Activated CD4-positive, CD25-positive, alpha-beta regulatory T cell treated with anti-CD3 and anti-CD28 coated beads, Interleukin-2, amount 50 U/mL, for 16 hours (primary cell): ENCODE data around the gene SEC24D.

ENCODE experiments used
- DNase-seq: peaks from one replicate; pipeline ENCODE4 v3.0.0-alpha.2; 2020; ENCODE audit warnings: low read depth, low spot score

Gene SEC24D

DNA sequence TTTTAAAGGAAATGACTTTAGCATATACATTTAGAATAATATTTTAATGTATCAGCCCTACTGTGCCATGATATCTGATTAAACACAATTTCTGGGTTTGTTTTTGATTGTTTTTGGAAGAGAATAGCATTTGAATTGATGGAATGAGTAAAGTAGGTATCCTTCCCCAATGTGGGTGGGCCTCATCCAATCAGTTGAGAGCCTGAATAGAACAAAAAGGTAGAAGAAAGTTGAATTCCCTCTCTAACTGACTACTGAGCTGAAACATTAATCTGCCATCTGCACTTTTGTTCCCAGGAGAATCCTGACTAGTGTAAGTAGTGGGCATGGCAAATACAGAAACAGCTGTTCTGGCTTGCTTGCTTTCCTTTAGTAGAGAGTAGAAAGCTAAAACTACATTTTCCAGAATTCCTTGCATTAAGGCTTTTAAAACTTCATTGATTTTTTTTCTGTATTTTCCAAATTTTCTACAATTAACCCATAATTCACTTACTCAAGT is 9.7 kb upstream of the SEC24D start:
- no peak for DNase-seq

DNA sequence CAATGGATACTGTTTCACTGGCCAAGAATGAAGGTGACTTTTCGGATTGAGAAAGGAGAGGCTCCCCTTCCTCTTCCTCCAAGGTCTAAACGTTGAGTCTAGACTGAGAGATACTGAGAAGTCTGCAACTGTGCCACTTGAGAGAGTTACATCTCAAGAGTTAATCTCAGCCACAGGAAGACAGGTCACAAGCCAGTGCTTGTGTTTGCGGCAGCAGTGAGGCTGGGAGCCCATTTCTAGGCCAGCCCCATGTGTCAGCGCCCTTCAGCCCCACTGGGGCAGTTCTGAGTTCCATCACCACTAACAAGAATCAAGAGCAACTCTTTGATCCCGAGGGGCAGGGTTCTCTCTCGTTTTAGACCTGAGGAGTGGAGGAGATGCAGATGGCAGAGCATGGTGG is 7.3 kb upstream of the SEC24D start:
- no peak for DNase-seq

DNA sequence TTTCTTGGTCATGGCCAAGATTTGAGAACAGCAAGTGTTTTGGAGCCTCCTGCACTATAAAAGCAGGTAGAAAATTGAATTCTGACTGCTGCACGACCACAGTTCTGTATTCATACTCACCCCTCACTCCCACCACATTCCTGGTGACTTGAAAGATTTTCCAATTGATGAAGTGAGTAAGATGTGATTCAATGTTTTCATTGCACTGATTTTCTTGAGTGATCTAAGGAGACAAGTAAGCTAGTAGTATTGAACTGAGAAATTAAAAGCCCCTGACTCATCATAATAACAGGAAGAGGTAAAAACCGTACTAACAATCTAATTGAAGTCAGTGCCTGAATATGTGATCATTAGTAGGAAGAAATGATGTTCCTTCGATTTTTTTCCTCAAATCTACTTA is 6.1 kb upstream of the SEC24D start:
- no peak for DNase-seq

DNA sequence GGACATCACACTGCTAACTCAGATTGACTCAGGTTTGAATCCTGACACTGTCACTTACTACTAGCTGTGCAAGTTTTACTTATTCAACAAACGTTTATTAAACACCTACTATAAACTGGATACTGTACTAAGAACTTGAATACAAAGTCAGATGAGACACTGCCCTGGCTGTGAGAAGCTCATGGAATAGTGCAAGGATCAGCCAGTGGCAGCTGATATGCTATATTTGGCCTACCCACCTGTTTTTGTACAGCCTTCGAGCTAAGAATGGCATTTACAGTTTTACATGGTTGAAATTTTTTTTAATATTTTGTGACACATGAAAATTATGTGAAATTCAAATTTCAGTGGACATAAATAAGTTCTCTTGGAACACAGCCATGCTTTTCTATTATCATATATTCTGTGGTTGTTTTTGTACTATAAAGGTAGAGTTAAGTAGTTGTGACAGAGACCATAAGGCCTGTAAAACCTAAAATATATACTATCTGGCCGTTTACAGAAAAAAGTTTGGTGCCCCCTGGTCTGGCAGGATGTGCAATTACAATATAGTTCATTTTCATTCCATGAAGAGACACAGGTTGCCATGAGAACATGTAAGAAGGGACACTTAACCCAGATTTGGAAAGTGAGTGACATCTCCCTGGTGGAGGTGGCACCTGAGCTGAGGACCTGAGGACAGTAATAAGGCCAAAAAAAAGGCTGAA is 3.4 kb upstream of the SEC24D start:
- no peak for DNase-seq

DNA sequence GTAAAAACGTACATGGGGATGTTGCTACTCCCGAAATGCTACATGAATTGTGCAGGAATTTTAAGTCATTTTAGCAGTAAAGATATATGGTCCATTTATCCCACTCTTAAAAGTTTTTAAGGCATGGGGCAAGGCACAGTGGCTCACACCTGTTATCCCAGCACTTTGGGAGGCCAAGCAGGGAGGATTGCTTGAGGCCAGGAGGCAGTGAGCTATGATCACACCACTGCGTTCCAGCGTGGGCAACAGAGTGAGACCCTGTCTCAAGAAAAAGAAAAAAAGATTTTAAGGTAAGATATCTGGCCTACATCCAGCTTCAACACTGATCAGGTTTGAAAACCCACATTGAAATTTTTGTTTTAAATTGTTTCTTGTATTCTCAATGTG is 1.2 kb upstream of the SEC24D start:
- no peak for DNase-seq

DNA sequence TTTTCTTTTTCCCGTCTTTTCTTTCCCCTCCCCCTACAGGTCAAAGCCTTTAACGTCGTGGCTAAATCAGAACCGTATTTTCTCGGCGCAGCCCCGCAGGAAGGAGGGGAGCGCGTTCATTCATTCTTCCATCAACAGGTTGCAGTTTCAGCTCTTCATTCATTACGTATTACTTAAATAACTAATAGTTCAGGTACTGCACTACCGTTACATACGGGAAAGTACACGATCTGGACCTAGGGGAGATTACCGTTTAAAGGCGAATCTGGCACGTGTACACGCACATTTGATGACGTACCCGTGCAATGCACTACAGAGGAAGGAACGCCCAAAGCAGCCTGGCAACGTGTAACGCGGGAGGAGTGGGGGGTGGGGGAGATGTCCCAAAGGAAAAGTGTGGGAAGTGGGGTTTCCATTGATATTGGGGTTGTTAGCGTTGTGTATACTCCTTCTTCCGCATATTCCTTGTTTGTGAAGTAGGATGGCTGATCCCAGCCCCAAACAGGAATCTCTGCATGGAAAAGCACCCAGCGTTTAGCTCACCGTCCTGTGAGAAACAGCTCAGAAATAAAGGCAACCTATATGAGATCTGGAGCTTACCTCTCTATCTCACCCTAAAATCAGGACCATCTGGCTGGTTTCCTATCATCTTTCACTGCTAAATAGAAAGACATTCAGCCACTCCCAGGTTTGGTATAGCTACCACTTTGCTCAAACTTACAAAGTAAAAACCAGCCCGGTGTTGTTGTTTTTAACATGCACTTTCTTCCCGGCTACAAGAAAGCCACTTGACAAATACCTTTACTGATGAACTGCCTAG is 585 bp upstream of the SEC24D start:
- peak; percentile 16 for DNase-seq

DNA sequence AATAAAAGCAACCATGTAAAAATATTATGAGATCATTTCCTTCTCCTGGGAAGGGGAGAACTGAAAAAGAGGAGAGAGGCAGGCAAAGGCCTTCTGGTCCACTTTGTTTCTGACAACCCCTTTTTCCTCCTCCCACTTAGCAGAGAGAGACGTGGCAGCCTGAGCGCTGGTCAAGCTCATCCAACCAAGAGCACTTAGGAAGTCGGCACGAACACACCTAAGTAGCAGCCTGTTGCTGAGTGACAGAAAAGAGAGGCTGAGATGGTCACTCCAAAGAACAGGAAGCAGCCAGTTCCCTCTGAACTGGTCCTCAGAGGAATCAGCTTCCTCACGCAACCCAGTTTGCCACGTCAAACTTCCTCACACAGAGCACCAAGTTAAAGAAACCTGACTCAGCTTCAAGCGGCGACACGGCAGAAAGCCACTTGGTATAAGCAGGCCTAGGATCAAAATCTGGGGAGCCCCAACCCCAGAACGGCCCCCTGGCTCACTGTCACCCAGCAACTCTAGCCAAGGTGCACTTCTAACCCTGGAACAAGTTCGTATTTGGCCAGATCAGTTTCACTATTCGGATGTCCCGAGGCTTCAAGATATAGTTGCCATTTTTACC is 861 bp downstream of the SEC24D start:
- DNase-seq = no peak

DNA sequence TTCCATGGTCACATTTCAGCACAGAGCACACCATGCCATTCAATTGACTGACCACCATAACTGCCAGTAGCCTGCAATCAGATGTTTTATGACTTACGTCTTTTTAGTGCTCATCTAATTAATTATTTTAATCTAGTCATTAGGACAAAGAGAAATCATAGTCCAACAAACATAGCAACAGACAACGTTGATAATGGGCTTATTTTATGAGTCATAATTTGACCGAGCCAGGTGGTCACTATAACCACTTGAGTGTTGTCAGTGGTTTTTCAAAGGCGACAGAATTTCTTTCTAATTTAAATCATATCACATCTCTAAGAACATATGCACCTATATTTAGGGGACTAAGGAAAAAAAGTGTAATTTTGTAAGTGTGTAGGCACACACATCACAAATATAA is 1.9 kb downstream of the SEC24D start:
- no peak for DNase-seq

DNA sequence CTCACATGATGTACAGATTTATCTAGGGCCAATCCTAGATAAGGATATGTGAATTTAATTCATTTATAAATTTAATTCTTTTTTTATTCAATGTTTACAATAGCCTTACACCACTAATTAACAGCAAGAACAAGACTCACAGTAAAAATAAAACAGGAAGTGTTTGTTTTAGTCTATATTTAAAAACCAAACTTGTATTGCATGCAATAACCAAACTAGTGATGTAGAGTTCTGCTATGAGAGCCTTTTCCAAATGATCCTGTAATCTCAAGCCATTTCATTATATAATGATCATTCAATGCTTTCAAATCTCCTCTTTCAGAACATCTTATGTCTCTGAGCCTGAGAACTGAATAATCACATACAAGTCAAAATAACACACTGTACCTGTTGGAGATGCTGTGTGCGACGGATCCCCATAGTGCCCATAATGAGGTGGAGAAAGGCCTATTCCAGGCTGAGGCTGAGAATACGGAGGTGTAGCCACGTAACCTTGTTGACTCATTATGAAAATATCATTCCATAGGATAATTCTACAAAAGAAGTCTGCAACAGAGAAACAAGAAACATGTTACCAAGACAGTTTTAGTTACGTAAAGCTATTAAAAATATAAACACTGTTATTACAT is 2.6 kb downstream of the SEC24D start:
- no peak for DNase-seq

DNA sequence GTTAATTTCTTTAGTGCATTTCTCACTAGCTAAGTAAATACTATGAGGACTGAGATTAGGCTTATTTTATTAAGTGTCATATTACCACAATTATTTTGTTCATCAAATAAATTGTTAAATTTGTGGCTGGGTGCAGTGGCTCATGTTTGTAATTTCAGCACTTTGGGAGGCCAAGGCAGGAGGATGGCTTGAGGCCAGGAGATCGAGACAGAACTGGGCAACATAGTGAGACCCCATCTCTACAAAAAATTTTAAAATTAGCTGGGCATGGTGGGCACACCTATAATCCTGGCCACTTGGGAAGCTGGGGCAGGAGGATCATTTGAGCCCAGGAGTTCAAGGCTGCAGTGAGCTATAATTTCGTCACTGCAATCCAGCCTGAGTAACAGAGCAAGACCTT is 6.8 kb downstream of the SEC24D start:
- DNase-seq = no peak

DNA sequence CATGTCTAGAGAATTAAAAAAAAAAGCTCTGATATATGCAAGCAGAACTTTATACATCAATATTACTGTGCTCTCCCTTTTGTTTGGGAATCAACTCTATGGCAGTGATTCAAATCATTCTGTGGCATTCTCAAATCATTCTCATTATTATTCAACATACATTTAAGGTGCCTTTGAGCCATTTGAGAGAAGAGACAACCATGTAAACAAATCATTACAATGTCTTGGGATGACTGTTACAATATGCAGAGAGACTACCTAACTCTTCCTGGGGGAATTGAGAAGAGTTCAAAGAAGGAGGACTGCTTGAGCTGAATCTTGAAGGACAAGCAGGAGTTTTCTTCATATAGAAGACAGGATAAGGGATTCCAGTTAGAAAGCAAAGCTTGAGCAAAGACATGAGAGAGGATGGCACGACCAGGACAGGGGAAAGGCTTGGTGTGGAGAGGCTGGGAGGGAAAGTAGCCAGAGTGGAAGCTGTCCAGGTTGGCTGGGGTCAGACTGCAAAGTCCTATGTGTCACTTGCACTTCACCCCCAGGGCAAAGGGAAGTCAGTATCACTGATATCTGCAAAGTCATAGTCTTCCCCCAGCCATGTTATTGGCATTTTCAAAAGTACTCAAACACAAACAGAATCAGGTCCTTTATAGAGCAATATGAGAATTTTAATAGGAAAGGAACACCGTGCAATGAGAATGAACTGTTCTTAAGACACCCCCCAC is 9.0 kb downstream of the SEC24D start:
- no peak for DNase-seq

DNA sequence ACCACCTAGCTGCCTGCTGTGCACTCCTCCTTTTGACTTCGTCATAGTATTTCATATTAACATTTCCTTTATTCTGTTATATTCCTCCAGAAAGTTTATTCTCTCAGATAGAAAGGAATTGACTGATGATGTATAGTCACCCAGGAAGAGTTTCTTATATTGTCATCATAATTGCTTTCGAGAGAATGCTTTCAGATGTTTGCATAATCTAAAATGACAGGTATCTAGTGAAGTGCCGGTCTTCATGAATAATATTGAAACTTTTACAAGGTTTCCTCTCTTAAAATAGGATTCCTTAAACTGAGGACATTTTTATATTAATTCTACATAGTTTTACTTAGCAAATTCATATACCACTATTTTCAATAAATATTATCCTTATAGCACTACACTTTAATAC is 10.1 kb downstream of the SEC24D start:
- no peak for DNase-seq

DNA sequence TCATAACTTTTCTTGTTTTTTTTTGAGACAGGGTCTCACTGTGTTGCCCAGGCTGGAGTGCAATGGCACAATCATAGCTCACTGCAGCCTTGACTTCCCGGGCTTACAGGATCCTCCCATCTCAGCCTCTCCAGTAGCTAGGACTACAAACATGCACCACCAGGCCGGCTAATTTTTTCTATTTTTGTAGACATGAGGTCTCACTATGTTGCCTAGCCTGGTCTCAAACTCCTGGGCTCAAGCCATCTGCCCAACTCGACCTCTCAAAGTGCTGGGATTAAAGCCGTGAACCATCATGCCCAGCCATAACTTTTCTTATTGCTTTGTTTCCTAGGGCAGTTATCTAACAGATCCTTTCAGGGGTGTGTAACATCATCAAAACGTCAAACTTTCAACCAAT is 11.8 kb downstream of the SEC24D start:
- no peak for DNase-seq

DNA sequence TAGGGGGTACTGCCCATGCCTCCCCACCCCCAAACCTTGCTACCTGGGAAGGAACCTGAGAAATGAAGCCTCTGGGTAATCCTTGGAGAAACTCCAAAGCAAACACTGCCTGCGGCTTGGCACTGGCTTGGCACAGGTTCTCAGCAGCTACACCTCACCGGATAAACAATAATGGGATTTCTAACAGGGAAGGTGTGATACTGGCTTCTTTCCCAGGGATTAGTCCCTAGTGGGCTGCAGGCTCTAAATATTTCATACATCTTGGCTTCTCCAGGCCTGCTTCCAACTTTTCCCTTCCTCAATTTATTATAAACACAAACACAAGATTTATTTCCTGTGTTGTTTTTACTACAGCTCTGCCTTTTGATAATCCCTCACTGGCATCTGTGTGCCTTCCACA is 12.5 kb downstream of the SEC24D start:
- DNase-seq = no peak

DNA sequence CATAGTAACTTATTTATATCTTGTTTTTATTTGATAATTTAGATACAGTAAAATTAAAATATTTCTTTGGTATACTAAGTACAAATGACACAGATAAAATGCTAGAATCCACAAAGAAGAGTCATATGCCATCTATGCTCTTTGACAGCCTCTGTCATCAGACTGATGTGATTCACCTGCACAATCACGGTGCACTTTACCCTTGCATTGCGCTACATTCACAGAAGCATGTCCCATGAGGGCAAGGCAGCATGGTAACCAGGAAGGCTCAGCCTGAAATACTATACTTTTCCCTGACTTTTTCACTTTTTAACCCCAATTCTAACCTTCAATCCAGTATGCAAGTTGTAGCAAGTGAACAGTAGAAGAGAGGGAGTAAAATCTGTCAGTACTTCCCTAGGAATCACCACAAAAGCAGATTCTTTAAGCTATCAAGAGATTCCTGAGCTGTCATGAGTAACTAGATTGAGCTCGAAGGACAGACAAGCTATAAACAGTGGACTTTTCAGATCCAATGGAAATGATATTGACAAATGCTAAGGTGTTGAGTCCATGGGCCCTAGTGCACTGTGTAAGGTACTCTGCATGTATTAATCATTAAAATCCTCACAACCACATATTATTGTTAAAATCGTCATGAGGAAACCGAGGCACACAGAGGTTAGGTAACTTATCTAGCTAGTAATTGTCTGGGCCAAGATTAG is 14.2 kb downstream of the SEC24D start:
- DNase-seq = no peak

DNA sequence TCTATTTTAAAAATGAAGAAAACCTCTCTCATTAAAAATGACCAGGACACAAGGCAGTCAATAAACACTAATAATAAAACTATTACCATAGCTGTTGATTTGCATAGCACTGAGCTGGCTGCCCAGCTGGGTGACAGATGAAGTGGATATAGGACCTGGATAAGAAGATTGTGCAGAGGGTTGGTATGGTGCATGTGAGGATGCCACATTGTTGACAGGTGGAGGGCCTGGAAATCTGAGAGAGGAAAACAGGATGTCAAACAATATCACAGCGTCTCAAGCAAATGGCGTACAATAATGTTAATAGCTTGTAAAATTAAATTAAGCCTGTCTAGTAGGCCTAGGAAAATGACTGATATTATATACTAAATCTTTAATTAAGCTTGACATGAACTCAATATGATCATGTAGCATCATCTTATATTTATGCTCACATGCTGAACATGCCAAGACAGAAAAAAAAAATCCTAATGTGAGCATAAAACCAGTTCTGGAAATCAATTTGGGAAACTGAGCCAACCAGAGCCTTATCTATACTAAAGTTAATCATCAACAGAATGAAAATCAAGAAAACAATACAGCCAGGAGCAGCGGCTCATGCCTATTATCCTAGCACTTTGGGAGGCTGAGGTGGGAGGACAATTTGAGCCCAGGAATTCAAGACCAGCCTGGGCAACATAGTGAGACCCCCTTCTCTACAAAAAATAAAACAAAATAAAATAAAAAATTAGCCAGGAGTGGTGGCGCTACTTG is 18.6 kb downstream of the SEC24D start:
- DNase-seq = no peak

DNA sequence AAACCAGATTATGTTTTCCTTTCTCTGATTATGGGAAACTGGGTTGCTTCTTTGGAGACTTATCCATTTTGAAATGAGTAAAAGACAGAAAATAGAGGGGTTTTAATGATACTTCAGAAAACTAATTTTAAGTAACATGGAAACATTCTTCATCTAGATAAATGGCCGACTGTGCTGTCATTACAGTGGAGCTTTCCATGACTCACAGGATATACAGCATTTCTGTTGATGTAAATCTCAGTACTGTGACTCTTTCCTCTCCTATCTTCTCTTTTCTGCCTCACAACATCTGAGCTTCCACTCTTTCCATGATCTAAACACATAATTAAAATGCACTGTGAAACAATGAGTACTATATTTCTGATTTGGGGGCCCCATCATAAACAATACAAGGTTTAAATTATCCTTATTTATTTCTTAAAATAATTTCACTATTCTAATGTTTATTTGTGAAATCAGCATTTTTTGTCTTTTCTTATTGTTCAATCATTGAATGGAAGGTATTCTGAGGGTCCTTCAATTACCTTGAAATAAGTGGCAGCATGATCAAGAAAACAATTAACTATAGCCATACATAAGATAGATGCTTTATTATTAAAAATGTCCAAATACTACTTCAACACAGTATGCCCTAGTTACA is 19.3 kb downstream of the SEC24D start:
- DNase-seq = no peak

DNA sequence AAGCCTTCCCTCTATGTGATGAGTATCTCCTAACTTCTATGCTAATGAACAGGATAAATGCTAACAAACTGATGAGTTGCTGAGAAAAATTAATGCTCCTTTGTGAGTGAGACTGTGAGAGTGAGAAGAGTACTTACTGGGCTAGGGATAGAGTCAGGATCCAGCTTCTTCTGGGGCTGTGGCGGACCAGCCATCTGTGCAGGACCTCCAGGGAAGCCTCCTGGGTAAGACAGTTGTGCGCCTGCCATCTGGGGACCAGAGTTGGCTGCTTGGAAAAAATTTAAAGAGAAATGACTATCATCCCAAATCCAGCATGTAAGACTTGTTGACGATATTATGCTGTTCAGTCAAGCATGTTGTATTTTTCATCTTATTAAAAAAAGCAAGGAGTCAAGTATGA is 21.0 kb downstream of the SEC24D start:
- no peak for DNase-seq

DNA sequence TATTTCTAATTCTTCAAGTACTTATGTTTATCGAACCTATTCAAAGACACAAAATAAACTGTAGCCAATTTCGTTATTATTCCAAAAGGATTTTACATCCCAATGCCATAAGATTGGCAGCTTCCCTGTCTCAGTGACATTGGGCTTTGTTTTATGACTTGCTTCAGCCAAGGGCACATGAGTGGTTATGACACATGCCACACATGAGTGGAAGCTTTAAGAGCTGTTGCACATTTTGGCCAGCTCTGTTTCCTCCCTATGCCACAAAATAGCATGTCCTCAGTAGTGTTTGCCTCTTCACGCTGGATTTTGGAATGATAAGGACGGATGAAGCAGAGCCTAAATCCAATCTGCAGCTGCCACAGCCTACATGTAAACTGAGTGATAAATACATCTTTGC is 21.9 kb downstream of the SEC24D start:
- no peak for DNase-seq

DNA sequence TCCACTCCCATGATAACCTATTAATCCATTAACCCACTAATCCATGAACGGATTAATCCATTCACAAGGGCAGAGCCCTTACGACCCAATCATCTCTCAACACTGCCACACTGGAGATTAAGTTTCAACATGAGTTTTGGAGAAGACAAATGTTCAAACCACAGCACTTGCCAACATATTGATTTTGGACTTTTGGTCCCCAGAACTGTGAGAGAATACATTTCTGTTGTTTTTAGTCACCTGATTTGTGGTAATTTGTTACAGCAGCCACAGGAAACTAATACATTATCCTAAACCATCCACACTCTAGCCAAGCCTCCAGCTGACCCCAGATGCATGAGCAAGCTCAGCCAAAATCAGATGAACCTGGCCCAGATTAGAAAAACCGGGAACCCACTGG is 22.4 kb downstream of the SEC24D start:
- DNase-seq = no peak
